Measurements from ENCODE around the gene C2CD3. TPM values are rescaled to one million over a fixed set of nuclear protein-coding genes. Genes with fewer than 3 reads are reported as not detected.

Gene C2CD3
- total and polyA plus RNA-seq, 9 of the 15 experiments (the other 6 are each of a cell fraction or from before 2014, with no cell fraction given): 4.4 to 20.2 (median 15.4) TPM

GRCh38 chr11:74169738-74170458 lies 904 bp downstream of the C2CD3 start (continued):
- TF ChIP-seq IRF9 (tag; IDR thresholded peaks at IDR 0.05) (no peak), HMBOX1 (IDR thresholded peaks at IDR 0.05) (peak; percentile 11; the same call in 1 of the 2 replicates), ZNF766 (CRISPR knock-in tag; conservative IDR thresholded peaks at IDR 0.05) (no peak), RREB1 (CRISPR knock-in tag; IDR thresholded peaks at IDR 0.05) (no peak), BCL6 (CRISPR knock-in tag; IDR thresholded peaks at IDR 0.05) (no peak), GATAD2A (IDR thresholded peaks at IDR 0.05) (no peak), ZEB2 (IDR thresholded peaks at IDR 0.05) (no peak), WHSC1 (IDR thresholded peaks at IDR 0.05; ENCODE audit: low read length) (no peak), FOXA1 (IDR thresholded peaks at IDR 0.05; ENCODE audit: borderline replicate concordance) (no peak), PTBP1 (IDR thresholded peaks at IDR 0.05; ENCODE audit: low read depth, low read length) (no peak), ZBTB40 (IDR thresholded peaks at IDR 0.05) (0 out of 2 replicates have a peak, but pooled peaks have one; percentile 13), ZBTB40 (CRISPR knock-in tag; IDR thresholded peaks at IDR 0.05) (no peak)
